K562 (cell line): ENCODE results near the gene TNFSF9. TPM values are rescaled to one million over a fixed set of nuclear protein-coding genes. Genes with fewer than 3 reads are reported as not detected.
A peak's percentile ranks its signal among the peaks of the same experiment; 100 is the strongest.

ENCODE experiments used
- ATAC-seq: fragments of 200-7000 bp; cut with Tn5 transposase; 3 replicates; pipeline ENCODE4 v1.9.1; 2020; ENCODE audit warnings: moderate library complexity
- BruUV-seq: library from RNA; stranded (reverse); fragments of 400-500 nt; replicated peaks from 2 replicates; lab custom pipeline; 2021; lab: Mats Ljungman, UMichigan
- CTCF ChIA-PET: fragments of 300-600 bp; formaldehyde crosslinking; extraction: SDS; loops from one replicate; lab custom pipeline; 2021; ENCODE audit warnings: low intra/inter-chr PET ratio; lab: Yijun Ruan, JAX
- POLR2A ChIA-PET: fragments of 300-600, 350-650 bp; sonication (Branson Sonifier 250); formaldehyde crosslinking; extraction: SDS; loops from one replicate; lab custom pipeline; 2021; ENCODE audit warnings: antibody characterized with exemption, inconsistent platforms; lab: Yijun Ruan, JAX
- DNase-seq, 4 experiments: peaks; one replicate each; pipeline versions ENCODE4 v3.0.0 to v3.0.0-alpha.2; 2011 to 2018; ENCODE audit warnings: low spot score in 3 of 4, mixed read lengths in 3 of 4; ENCODE audit errors: extremely low read depth in 1 of 4
- FAIRE-seq: peaks from 2 replicates; lab custom pipeline; 2011; peaks lifted over from hg19 to GRCh38; lab: Jason Lieb, UNC
- H2AFZ ChIP-seq: 2 replicates; pipeline ENCODE4 v1.6.0; 2011; ENCODE audit warnings: low read depth, low read length, control low read depth, inconsistent platforms
- H3K27ac ChIP-seq: fragments of 200-600 bp; 3 replicates; pipeline ENCODE4 v1.8.0; 2011; ENCODE audit warnings: low read depth, mild to moderate bottlenecking, control low read depth, inconsistent platforms, low read length, moderate library complexity, mixed read lengths; ENCODE audit errors: extremely low read depth
- H3K27me3 ChIP-seq, 2 experiments: fragments of 300-600 bp in 1 of 2; 2 replicates in 1 of 2; 3 replicates in 1 of 2; pipeline versions ENCODE4 v1.6.0 to v1.8.0; 2011; ENCODE audit warnings: inconsistent platforms in 2 of 2, low read length in 2 of 2, mild to moderate bottlenecking in 1 of 2, mixed read lengths in 1 of 2, moderate library complexity in 1 of 2; ENCODE audit not compliant: control insufficient read depth in 2 of 2, insufficient read depth in 2 of 2
- H3K36me3 ChIP-seq: fragments of 300-600 bp; 3 replicates; pipeline ENCODE4 v1.8.0; 2011; ENCODE audit warnings: mild to moderate bottlenecking, low read length, inconsistent platforms; ENCODE audit not compliant: control insufficient read depth, insufficient read depth
- H3K4me1 ChIP-seq, 2 experiments: fragments of 200-600 bp in 1 of 2; replicated peaks in 1 of 2; 2 replicates in 1 of 2; 3 replicates in 1 of 2; pipeline versions ENCODE4 v1.5.1 to v1.8.0; 2011; ENCODE audit warnings: inconsistent platforms in 2 of 2, low read length in 2 of 2, mild to moderate bottlenecking in 1 of 2, mixed read lengths in 1 of 2, moderate library complexity in 1 of 2; ENCODE audit not compliant: control insufficient read depth in 2 of 2, insufficient read depth in 2 of 2
- H3K4me2 ChIP-seq: 2 replicates; pipeline ENCODE4 v1.6.1; 2011; ENCODE audit warnings: low read length, control low read depth, inconsistent platforms, mixed read lengths; ENCODE audit not compliant: insufficient read depth
- H3K4me3 ChIP-seq: fragments of 200-600 bp; sonication (generic), shearing (Covaris generic); 2 replicates; pipeline ENCODE4 v1.5.1; 2016; ENCODE audit warnings: control low read depth, inconsistent platforms
- H3K79me2 ChIP-seq: fragments of 200-600 bp; 3 replicates; pipeline ENCODE4 v1.8.0; 2011; ENCODE audit warnings: low read length, inconsistent platforms; ENCODE audit not compliant: control insufficient read depth, insufficient read depth
- H3K9ac ChIP-seq, 2 experiments: 2 replicates each; pipeline versions ENCODE4 v1.6.0 to v1.6.1; 2011; ENCODE audit warnings: low read depth in 2 of 2, low read length in 2 of 2, control low read depth in 1 of 2, inconsistent platforms in 1 of 2, mild to moderate bottlenecking in 1 of 2, mixed read lengths in 1 of 2; ENCODE audit not compliant: insufficient read depth in 1 of 2
- H3K9me1 ChIP-seq: one replicate; pipeline ENCODE4 v1.6.0; 2011; ENCODE audit warnings: inconsistent platforms, mild to moderate bottlenecking, low read length, moderate library complexity; ENCODE audit not compliant: control insufficient read depth, insufficient read depth
- H3K9me3 ChIP-seq: replicated peaks from 2 replicates; pipeline ENCODE4 v1.5.1; 2011; ENCODE audit warnings: low read depth, low read length, inconsistent platforms; ENCODE audit not compliant: control insufficient read depth, insufficient read depth
- H4K20me1 ChIP-seq: replicated peaks from 2 replicates; pipeline ENCODE4 v1.6.1; 2011; ENCODE audit warnings: low read length, inconsistent platforms, mixed read lengths; ENCODE audit not compliant: control insufficient read depth, insufficient read depth
- CCNT2 ChIP-seq: IDR thresholded peaks from 2 replicates; pipeline ENCODE4 v1.6.1; 2011; ENCODE audit warnings: borderline replicate concordance, low read depth, mild to moderate bottlenecking, moderate library complexity, mixed read lengths, low read length; ENCODE audit not compliant: insufficient read length; ENCODE audit errors: extremely low read depth
- FOSL1 ChIP-seq: fragments of 200-800 bp; sonication (Bioruptor generic); conservative IDR thresholded peaks from 2 replicates; pipeline ENCODE4 v1.6.1; 2016; ENCODE audit warnings: missing genetic modification characterization, missing compliant biosample characterization
- HDAC2 ChIP-seq: fragments of 450-650 bp; IDR thresholded peaks from 2 replicates; pipeline ENCODE4 v1.6.1; 2016; ENCODE audit warnings: mild to moderate bottlenecking
- HDAC3 ChIP-seq: fragments of 450-650 bp; IDR thresholded peaks from 2 replicates; pipeline ENCODE4 v1.6.1; 2018; ENCODE audit warnings: borderline replicate concordance, mild to moderate bottlenecking, moderate library complexity; ENCODE audit not compliant: partially characterized antibody
- HDGF ChIP-seq: fragments of 450-650 bp; IDR thresholded peaks from 2 replicates; pipeline ENCODE4 v1.6.1; 2016
- HNRNPK ChIP-seq: fragments of 200-400 bp; formaldehyde crosslinking; IDR thresholded peaks from one replicate; pipeline ENCODE4 v1.6.1; 2018; ENCODE audit warnings: mild to moderate bottlenecking, low read depth, low read length; ENCODE audit not compliant: poor library complexity, severe bottlenecking
- KDM4B ChIP-seq, 2 experiments: fragments of 450-650 bp in 1 of 2; sonication (generic) in 1 of 2; IDR thresholded peaks; 2 replicates each; pipeline ENCODE4 v1.6.1; 2016 to 2017; ENCODE audit warnings: borderline replicate concordance in 2 of 2, antibody characterized with exemption in 1 of 2, low read depth in 1 of 2, mild to moderate bottlenecking in 1 of 2
- MED1 ChIP-seq: sonication (generic); formaldehyde crosslinking; IDR thresholded peaks from 2 replicates; pipeline ENCODE4 v1.8.1; 2023; ENCODE audit warnings: missing genetic modification reagents, borderline replicate concordance
- PML ChIP-seq: IDR thresholded peaks from 2 replicates; pipeline ENCODE4 v1.6.1; 2012; ENCODE audit warnings: low read length, inconsistent platforms
- SIX5 ChIP-seq, 2 experiments: IDR thresholded peaks; 2 replicates each; pipeline ENCODE4 v1.6.1; 2011; ENCODE audit warnings: low read length in 2 of 2, borderline replicate concordance in 1 of 2, low read depth in 1 of 2, mild to moderate bottlenecking in 1 of 2, moderate library complexity in 1 of 2; ENCODE audit not compliant: insufficient read depth in 1 of 2
- ZNF12 ChIP-seq: sonication (generic); formaldehyde crosslinking; IDR thresholded peaks from 2 replicates; pipeline ENCODE4 v1.4.0; 2020; ENCODE audit warnings: mild to moderate bottlenecking, missing genetic modification reagents
- ZNF316 ChIP-seq: fragments of 450-650 bp; IDR thresholded peaks from 2 replicates; pipeline ENCODE4 v1.6.1; 2016
- WGBS: fragments of 100-300 bp; shearing (Covaris generic); methylation state at CpG from one replicate; pipeline ENCODE4 v1.1.6; 2016; ENCODE audit warnings: low coverage, mixed read lengths; ENCODE audit not compliant: insufficient coverage; ENCODE audit errors: missing lambda C conversion rate; 5-methylcytosine and 5-hydroxymethylcytosine counted together
- in situ Hi-C: fragments of 300-500 bp; cut with MboI; formaldehyde crosslinking; loops from 4 replicates; pipeline ENCODE4 v1.15.0; 2018; ENCODE audit warnings: inconsistent platforms, mixed read lengths
- intact Hi-C: fragments of 100-400 bp; cut with micrococcal nuclease; formaldehyde crosslinking; loops from 2 replicates; pipeline ENCODE4 v1.14.2; 2022
- polyA plus RNA-seq, 8 experiments: library from polyadenylated mRNA; depleted of rRNA in 4 of 8; stranded (reverse) in 5 of 8; unstranded in 3 of 8; fragments of >200 nt; fragmentation: Nextera tagmentation in 2 of 8; fragmentation: Illumina TruSeq in 1 of 8; extraction: Ambion mirVana in 2 of 8; extraction: Trizol in 1 of 8; gene quantifications; 2 replicates each; pipeline versions ENCODE4 v1.2.1 to v1.2.3, GENCODE V29; 2011 to 2014; ENCODE audit warnings: inconsistent platforms in 1 of 8, missing spikeins in 1 of 8
- total RNA-seq, 7 experiments: library from RNA; depleted of rRNA in 6 of 7; stranded (reverse); fragments of >200 nt in 6 of 7; fragmentation: Illumina TruSeq in 2 of 7; extraction: Trizol in 2 of 7; gene quantifications; 2 replicates each; pipeline versions ENCODE4 v1.2.1 to v1.2.3, GENCODE V29; 2011 to 2021; ENCODE audit warnings: low replicate concordance in 1 of 7
- TF ChIP-seq, protein P1 (sequence below): fragments of 200-800 bp; sonication (Bioruptor generic); IDR thresholded peaks from 2 replicates; pipeline ENCODE4 v1.6.1; 2017; ENCODE audit warnings: missing genetic modification characterization, missing compliant biosample characterization
- TF ChIP-seq, protein P2 (sequence below): fragments of 250-450 bp; sonication (Bioruptor Pico); IDR thresholded peaks from 2 replicates; pipeline ENCODE4 v1.5.0; 2022; ENCODE audit warnings: mild to moderate bottlenecking
- TF ChIP-seq, protein P3 (sequence below): sonication (generic); formaldehyde crosslinking; IDR thresholded peaks from 2 replicates; pipeline ENCODE4 v1.8.1; 2022; ENCODE audit warnings: missing genetic modification reagents
- TF ChIP-seq, protein P4 (sequence below): fragments of 250-450 bp; sonication (Bioruptor Pico); IDR thresholded peaks from 2 replicates; pipeline ENCODE4 v1.4.0; 2020; ENCODE audit warnings: mild to moderate bottlenecking

TNFSF9 gene
- total and polyA plus RNA-seq, 9 of the 15 experiments (the other 6 are each of a cell fraction or from before 2014, with no cell fraction given) = 1.4 to 17.9 (median 6.5) TPM

DNA sequence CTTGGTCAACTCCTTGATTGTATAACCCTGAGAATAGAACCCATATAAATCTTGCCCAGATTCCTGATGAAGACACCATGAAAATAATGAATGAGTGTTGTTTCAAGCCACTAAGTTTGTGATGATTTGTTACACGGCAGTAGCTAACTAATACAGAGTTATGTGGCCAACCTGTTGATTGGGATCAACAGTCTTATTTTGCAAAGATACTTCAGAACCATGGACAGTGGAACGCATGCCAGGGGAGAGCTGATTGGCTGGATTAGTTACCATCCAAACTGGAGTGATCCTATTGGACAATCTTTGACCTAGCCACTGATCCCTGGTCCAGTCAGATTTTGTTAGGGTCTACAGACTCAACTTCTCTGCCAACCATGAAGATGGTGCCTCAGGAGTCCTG, 33.6 kb downstream of the TNFSF9 start:
- Histone ChIP-seq H3K4me2 (no peak overlapping the region), H3K4me3 (no peak overlapping the region), H3K4me1 (no peaks in the 10 kb centered on the region), H3K79me2 (no peaks in the 10 kb centered on the region), H3K9me3 (peaks cover 15% of the 10 kb centered on the region), H4K20me1 (no peaks in the 10 kb centered on the region), H3K27ac (no peak overlapping the region), H2AFZ (no peak overlapping the region), H3K9me1 (no peaks in the 10 kb centered on the region), H3K9ac (no peak overlapping the region), H3K27me3 (no peaks in the 10 kb centered on the region), H3K36me3 (no peaks in the 10 kb centered on the region)
- FAIRE-seq = peak; percentile 60
- CTCF ChIA-PET = no interaction called here
- peak; percentile 61 to 77 (median 70) for DNase-seq
- POLR2A ChIA-PET = no interaction called here
- in situ Hi-C loops = no loop called here
- BruUV-seq = no TSS peak
- peak; percentile 47; the same call in 1 of the 3 replicates for ATAC-seq
- intact Hi-C loops = no loop called here
- 24% methylated on average over 2 of the region's 2 CpGs for WGBS
- peak; percentile 69; the same call in 1 of the 2 replicates for TF ChIP-seq HDAC2
- no peak for TF ChIP-seq ZNF316
- TF ChIP-seq HDAC3 = no peak
- TF ChIP-seq CCNT2 = no peak
- TF ChIP-seq SIX5 (IDR thresholded peaks at IDR 0.05; ENCODE audit: borderline replicate concordance in 1 of 2, insufficient read depth in 1 of 2, low read depth in 1 of 2, low read length in 2 of 2) = no peak
- TF ChIP-seq ZNF12 = no peak
- TF ChIP-seq HNRNPK = no peak
- TF ChIP-seq PML = no peak
- TF ChIP-seq MED1 (CRISPR knock-in tag) = no peak
- TF ChIP-seq, protein P1, sequence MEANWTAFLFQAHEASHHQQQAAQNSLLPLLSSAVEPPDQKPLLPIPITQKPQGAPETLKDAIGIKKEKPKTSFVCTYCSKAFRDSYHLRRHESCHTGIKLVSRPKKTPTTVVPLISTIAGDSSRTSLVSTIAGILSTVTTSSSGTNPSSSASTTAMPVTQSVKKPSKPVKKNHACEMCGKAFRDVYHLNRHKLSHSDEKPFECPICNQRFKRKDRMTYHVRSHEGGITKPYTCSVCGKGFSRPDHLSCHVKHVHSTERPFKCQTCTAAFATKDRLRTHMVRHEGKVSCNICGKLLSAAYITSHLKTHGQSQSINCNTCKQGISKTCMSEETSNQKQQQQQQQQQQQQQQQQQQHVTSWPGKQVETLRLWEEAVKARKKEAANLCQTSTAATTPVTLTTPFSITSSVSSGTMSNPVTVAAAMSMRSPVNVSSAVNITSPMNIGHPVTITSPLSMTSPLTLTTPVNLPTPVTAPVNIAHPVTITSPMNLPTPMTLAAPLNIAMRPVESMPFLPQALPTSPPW (CRISPR knock-in tag) = no peak
- TF ChIP-seq, protein P2, sequence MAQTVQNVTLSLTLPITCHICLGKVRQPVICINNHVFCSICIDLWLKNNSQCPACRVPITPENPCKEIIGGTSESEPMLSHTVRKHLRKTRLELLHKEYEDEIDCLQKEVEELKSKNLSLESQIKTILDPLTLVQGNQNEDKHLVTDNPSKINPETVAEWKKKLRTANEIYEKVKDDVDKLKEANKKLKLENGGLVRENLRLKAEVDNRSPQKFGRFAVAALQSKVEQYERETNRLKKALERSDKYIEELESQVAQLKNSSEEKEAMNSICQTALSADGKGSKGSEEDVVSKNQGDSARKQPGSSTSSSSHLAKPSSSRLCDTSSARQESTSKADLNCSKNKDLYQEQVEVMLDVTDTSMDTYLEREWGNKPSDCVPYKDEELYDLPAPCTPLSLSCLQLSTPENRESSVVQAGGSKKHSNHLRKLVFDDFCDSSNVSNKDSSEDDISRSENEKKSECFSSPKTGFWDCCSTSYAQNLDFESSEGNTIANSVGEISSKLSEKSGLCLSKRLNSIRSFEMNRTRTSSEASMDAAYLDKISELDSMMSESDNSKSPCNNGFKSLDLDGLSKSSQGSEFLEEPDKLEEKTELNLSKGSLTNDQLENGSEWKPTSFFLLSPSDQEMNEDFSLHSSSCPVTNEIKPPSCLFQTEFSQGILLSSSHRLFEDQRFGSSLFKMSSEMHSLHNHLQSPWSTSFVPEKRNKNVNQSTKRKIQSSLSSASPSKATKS (CRISPR knock-in tag) = no peak
- TF ChIP-seq, protein P3, sequence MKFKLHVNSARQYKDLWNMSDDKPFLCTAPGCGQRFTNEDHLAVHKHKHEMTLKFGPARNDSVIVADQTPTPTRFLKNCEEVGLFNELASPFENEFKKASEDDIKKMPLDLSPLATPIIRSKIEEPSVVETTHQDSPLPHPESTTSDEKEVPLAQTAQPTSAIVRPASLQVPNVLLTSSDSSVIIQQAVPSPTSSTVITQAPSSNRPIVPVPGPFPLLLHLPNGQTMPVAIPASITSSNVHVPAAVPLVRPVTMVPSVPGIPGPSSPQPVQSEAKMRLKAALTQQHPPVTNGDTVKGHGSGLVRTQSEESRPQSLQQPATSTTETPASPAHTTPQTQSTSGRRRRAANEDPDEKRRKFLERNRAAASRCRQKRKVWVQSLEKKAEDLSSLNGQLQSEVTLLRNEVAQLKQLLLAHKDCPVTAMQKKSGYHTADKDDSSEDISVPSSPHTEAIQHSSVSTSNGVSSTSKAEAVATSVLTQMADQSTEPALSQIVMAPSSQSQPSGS (CRISPR knock-in tag) = no peak
- no peak for TF ChIP-seq KDM4B (IDR thresholded peaks at IDR 0.05; ENCODE audit: borderline replicate concordance in 2 of 2, low read depth in 1 of 2)
- TF ChIP-seq FOSL1 (tag) = no peak
- TF ChIP-seq, protein P4, sequence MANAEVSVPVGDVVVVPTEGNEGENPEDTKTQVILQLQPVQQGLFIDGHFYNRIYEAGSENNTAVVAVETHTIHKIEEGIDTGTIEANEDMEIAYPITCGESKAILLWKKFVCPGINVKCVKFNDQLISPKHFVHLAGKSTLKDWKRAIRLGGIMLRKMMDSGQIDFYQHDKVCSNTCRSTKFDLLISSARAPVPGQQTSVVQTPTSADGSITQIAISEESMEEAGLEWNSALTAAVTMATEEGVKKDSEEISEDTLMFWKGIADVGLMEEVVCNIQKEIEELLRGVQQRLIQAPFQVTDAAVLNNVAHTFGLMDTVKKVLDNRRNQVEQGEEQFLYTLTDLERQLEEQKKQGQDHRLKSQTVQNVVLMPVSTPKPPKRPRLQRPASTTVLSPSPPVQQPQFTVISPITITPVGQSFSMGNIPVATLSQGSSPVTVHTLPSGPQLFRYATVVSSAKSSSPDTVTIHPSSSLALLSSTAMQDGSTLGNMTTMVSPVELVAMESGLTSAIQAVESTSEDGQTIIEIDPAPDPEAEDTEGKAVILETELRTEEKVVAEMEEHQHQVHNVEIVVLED (CRISPR knock-in tag) = no peak
- no peak for TF ChIP-seq HDGF
